Natural killer cell (primary cell): ENCODE measurements around the gene TPI1. TPM values are rescaled to one million over a fixed set of nuclear protein-coding genes. Genes with fewer than 3 reads are reported as not detected.
"Not testable (repeated sequence)": the region's sequence is repeated elsewhere in the genome, so short reads cannot be mapped to it uniquely, and the experiment has no call there.

ENCODE experiments used
- ATAC-seq, 3 donors: fragments of 150-1000 bp in 2 of 3; fragments of 200-7000 bp in 1 of 3; cut with Tn5 transposase; 1 replicate in 1 of 3; 2 replicates in 2 of 3; pipeline ENCODE4 v1.10.0; 2021; ENCODE audit warnings: mild to moderate bottlenecking in 2 of 3, moderate library complexity in 2 of 3
- DNase-seq, 2 donors: peaks; one replicate each; pipeline versions ENCODE4 v3.0.0 to v3.0.0-alpha.2; 2013 to 2021; ENCODE audit warnings: mixed read lengths in 1 of 2
- H3K27ac ChIP-seq: one replicate; pipeline ENCODE4 v1.5.1; 2013; ENCODE audit warnings: mild to moderate bottlenecking, low read length
- H3K27me3 ChIP-seq: one replicate; pipeline ENCODE4 v1.6.1; 2013; ENCODE audit warnings: low read length; ENCODE audit not compliant: control insufficient read depth, insufficient read depth
- H3K36me3 ChIP-seq: one replicate; pipeline ENCODE4 v1.6.1; 2013; ENCODE audit warnings: low read length; ENCODE audit not compliant: control insufficient read depth, insufficient read depth
- H3K4me1 ChIP-seq: one replicate; pipeline ENCODE4 v1.6.1; 2013; ENCODE audit warnings: low read length; ENCODE audit not compliant: control insufficient read depth, insufficient read depth
- H3K4me3 ChIP-seq: one replicate; pipeline ENCODE4 v1.5.1; 2013; ENCODE audit warnings: low read length
- H3K9me3 ChIP-seq: one replicate; pipeline ENCODE4 v1.6.1; 2013; ENCODE audit warnings: low read length; ENCODE audit not compliant: control insufficient read depth, insufficient read depth
- H3K27ac Mint-ChIP-seq, 2 donors: one replicate each; pipeline ENCODE4 v1.8.0; 2022; ENCODE audit warnings: mild to moderate bottlenecking in 2 of 2, mixed read lengths in 2 of 2, moderate library complexity in 1 of 2
- H3K27me3 Mint-ChIP-seq, 2 donors: one replicate each; pipeline ENCODE4 v1.8.0; 2022; ENCODE audit warnings: low read depth in 2 of 2, mixed read lengths in 2 of 2
- H3K36me3 Mint-ChIP-seq: one replicate; pipeline ENCODE4 v1.8.0; 2022; ENCODE audit warnings: mixed read lengths
- H3K4me1 Mint-ChIP-seq, 2 donors: one replicate each; pipeline ENCODE4 v1.8.0; 2022; ENCODE audit warnings: mixed read lengths in 2 of 2
- H3K4me3 Mint-ChIP-seq: one replicate; pipeline ENCODE4 v1.8.0; 2022; ENCODE audit warnings: mild to moderate bottlenecking, moderate library complexity, mixed read lengths
- H3K9me3 Mint-ChIP-seq, 2 donors: one replicate each; pipeline ENCODE4 v1.8.0; 2022; ENCODE audit warnings: mixed read lengths in 2 of 2
- CTCF ChIP-seq: fragments of 200-600 bp; IDR thresholded peaks from one replicate; pipeline ENCODE4 v1.8.0; 2022; ENCODE audit warnings: antibody characterized with exemption
- WGBS: methylation state at CpG from one replicate; pipeline ENCODE4 v1.1.7; 2013; ENCODE audit warnings: missing lambda C conversion rate; ENCODE audit not compliant: insufficient coverage; 5-methylcytosine and 5-hydroxymethylcytosine counted together
- intact Hi-C: fragments of 100-400 bp; cut with micrococcal nuclease; formaldehyde crosslinking; loops from one replicate; pipeline ENCODE4 v1.14.2; 2022
- total RNA-seq, 4 donors: library from RNA; stranded (reverse); fragments of 120-200 nt in 1 of 4; gene quantifications; one replicate each; pipeline versions ENCODE4 v1.2.3 to v1.2.4, GENCODE V29; 2013 to 2022

The TPI1 gene
- total RNA-seq, 3 donors from 2014 or later (not counting 1 experiment from before 2014, with no cell fraction given): 167 to 196 (median 189) TPM

GRCh38 chr12:6903722-6904121, 36.4 kb downstream of the TPI1 start:
- ATAC-seq (no peak), DNase-seq (no peak)
- Histone ChIP-seq H3K27me3 (no peaks in the 10 kb centered on the region), H3K9me3 (no peaks in the 10 kb centered on the region), H3K27ac (no peak overlapping the region), H3K36me3 (no peaks in the 10 kb centered on the region), H3K4me3 (no peak overlapping the region), H3K4me1 (peaks cover 14% of the 10 kb centered on the region)
- no peaks in the 10 kb centered on the region for H3K36me3 Mint-ChIP-seq
- H3K9me3 Mint-ChIP-seq: no peaks in the 10 kb centered on the region
- H3K4me1 Mint-ChIP-seq: no peaks in the 10 kb centered on the region
- intact Hi-C loops: loop anchor here (1.0 kb wide), 2 partner anchors 12 to 30 kb away; partner anchors contain the start of gene SPSB2
- no peak for TF ChIP-seq CTCF
- H3K27ac Mint-ChIP-seq: no peak overlapping the region
- H3K4me3 Mint-ChIP-seq: no peak overlapping the region
- 43% methylated on average over 1 of the region's 1 CpG for WGBS
- no peaks in the 10 kb centered on the region for H3K27me3 Mint-ChIP-seq

- no peaks in the 10 kb centered on the region for H3K36me3 ChIP-seq
- H3K4me1 ChIP-seq: peaks cover 14% of the 10 kb centered on the region
- Mint-ChIP-seq H3K4me3 (no peak within 1 kb of the TSS), H3K36me3 (no peaks in the 10 kb centered on the region), H3K27me3 (no peaks in the 10 kb centered on the region), H3K9me3 (no peaks in the 10 kb centered on the region), H3K4me1 (no peaks in the 10 kb centered on the region), H3K27ac (no peak within 1 kb of the TSS)
- 4% methylated on average over 32 of the region's 34 CpGs for WGBS
- H3K4me3 ChIP-seq: peak within 1 kb of the TSS; percentile 73
- intact Hi-C loops: loop anchor here (1.0 kb wide), 2 partner anchors 13 to 31 kb away; partner anchors contain the start of gene SPSB2
- H3K27ac ChIP-seq: peak within 1 kb of the TSS; percentile 95
- ATAC-seq (peak; percentile 96 to 98 (median 97)), DNase-seq (peak; percentile 94 to 99)
- no peaks in the 10 kb centered on the region for H3K9me3 ChIP-seq
- no peaks in the 10 kb centered on the region for H3K27me3 ChIP-seq
- TF ChIP-seq CTCF: no peak
Measured at GRCh38 chr12:6904280-6905276, 37.2 kb downstream of the TPI1 start, which contains the start of gene LRRC23. Gene LRRC23 (plus strand): TSS chr12:6904822. CDS start chr12:6905634, 812 bp downstream.

DNA sequence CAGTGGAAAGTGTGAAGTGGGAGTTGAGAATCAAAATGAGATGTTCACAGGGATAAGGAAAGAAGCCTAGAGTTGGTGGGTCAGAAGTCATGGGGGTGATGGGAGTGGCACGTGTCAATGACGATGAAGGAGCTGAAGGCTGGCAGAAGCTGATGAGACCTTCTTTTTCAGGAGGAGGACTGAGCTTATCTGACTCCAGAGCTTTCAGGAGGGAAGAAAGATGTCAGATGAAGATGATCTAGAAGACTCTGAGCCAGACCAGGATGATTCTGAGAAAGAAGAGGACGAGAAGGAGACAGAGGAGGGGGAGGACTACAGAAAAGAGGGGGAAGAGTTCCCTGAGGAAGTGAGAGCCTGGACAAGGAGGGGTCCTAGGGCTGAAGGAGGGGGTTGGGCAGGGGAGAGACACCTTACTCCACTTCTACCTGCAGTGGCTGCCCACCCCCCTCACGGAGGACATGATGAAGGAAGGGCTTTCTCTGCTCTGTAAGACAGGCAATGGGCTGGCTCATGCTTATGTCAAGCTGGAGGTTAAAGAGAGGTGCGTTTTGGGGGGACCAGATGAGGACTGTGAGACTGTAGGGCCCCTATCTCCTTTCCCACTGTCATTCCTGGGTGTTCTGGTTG, 38.2 kb downstream of the TPI1 start:
- Histone ChIP-seq H3K36me3 (no peaks in the 10 kb centered on the region), H3K27ac (peak overlapping the region; percentile 95), H3K4me1 (peaks cover 14% of the 10 kb centered on the region), H3K9me3 (no peaks in the 10 kb centered on the region), H3K4me3 (no peak overlapping the region), H3K27me3 (no peaks in the 10 kb centered on the region)
- 85% methylated on average over 5 of the region's 5 CpGs for WGBS
- Mint-ChIP-seq H3K27me3 (no peaks in the 10 kb centered on the region), H3K36me3 (no peaks in the 10 kb centered on the region), H3K4me3 (no peak overlapping the region), H3K27ac (no peak overlapping the region), H3K9me3 (no peaks in the 10 kb centered on the region), H3K4me1 (no peaks in the 10 kb centered on the region)
- DNase-seq (no peak), ATAC-seq (no peak)
- TF ChIP-seq CTCF: no peak
- intact Hi-C loops: no loop called here

GRCh38 chr12:6908141-6908540, 40.8 kb downstream of the TPI1 start:
- H3K27me3 ChIP-seq, H3K36me3 Mint-ChIP-seq, H3K27ac ChIP-seq, H3K27me3 Mint-ChIP-seq, ATAC-seq, H3K9me3 ChIP-seq, H3K4me3 ChIP-seq, intact Hi-C loops, DNase-seq, H3K4me1 Mint-ChIP-seq, H3K9me3 Mint-ChIP-seq, H3K27ac Mint-ChIP-seq, H3K36me3 ChIP-seq, H3K4me3 Mint-ChIP-seq: not testable (repeated sequence)
- H3K4me1 ChIP-seq: peaks cover 14% of the 10 kb centered on the region
- 94% methylated on average over 11 of the region's 11 CpGs for WGBS
